HG03520 (cell line): ENCODE data around the gene STMP1.

Experiments used
- ATAC-seq: cut with Tn5 transposase; IDR thresholded peaks from one replicate; pipeline ENCODE4 v1.9.1; 2021; ENCODE audit warnings: mild to moderate bottlenecking, moderate library complexity; ENCODE audit not compliant: unreplicated experiment

Gene STMP1

DNA sequence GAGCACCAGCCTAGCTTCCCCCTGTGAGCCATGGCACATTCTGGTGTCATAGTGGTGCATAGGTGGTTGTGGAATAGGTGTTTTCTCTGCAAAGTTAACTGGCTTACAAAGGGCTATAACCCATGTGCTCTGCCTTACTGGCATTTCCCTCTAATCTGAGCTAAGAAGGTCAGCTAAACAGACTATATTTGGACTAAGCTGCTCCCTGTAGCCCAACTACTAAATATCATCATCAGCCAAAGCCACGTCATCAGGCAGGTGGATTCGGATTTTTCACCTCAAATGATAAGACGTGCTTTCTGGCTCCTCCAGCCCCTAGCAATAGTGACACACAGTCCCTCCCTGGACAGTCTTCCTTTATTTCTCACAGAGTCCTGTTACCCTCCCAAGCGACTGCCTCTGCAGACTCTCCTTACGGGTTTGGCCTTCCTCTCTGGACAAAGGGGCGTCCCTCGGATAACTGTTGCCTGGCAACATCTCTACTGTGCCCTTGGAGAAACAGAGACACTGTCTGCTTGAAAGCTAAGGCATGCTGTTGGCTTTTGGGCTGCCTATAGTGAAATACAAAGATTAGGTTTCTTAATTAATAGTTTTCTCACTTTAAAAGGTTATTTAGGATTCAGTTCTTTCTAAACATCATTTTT, 56.6 kb downstream of the STMP1 start:
- no peak for ATAC-seq

DNA sequence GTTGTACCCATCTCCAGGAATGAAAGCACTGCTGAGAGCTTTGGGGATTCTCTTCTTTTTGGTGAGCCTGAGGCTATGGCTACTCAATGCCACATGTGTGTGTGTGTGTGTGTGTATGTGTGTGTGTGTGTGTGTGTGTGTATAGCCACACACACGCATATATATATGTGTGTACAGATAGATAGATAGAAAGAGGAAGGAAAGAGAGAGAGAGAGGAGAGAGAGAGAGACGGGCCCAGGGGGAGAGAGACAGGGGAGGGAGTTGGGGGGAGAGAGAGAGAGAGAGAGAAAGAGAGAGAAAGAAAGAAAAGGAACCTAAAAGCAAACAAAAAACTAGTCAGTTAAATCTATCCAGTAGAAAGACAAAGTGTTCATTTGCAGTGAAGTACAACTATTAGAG, 57.4 kb downstream of the STMP1 start:
- no peak for ATAC-seq

DNA sequence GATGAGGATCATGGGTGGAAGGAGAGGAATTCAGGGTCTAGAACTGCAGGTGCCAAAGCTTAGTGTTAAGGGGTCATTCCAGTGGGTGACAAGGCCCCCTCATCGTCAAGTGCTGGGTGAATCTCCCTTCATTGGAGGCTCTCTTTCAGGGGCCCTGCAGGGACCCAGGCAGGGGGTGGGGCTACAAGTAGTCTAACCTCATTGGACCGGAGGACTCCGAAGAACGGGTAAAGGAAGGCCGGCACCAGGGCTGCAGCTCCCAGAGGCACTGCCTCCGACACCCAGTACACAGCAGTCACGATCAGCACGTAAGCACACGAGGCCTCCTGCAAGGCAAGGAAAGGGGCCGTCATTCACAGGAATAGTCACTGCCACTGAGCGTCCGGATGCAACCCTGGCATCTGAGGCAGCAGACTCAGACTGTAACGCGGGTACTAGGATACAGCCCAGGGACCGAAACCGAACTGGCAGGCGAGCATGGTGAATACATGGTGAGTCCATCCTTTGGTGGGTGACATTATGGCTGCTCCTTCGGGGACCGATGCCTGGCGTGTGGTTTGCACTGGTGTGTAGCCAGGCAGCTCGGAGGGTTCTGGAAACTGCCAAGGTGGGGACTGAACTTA, 59.0 kb downstream of the STMP1 start:
- ATAC-seq, result no peak

DNA sequence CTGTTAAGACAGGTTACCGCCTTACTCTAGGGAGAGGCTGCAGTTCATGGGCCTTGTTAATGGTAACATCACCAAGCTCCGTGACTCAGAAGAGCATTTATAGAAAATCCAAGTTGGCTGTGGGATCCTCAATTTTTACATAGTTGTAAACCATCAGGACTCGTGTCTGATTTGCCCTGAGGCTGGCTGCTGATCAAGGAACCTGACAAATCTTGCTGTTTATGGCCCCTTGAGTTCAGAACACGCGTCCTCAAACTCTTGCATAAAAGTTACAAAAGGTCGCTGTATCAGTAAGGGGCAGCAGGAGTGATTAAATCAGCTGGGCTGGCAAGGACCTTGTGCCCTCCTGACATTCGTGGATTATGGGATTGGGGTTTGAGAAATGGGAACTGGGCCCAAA, 61.1 kb downstream of the STMP1 start:
- no peak for ATAC-seq
